Karpas-422 (cell line): ENCODE measurements around the gene OR5B21. TPM values are rescaled to one million over a fixed set of nuclear protein-coding genes. Genes with fewer than 3 reads are reported as not detected.

Source experiments
- DNase-seq: peaks from one replicate; pipeline ENCODE4 v3.0.0-alpha.2; 2015
- H2AFZ ChIP-seq: fragments of 200-600 bp; sonication (generic); 2 replicates; pipeline ENCODE4 v1.6.1; 2014; ENCODE audit warnings: antibody characterized with exemption, low read length, mixed read lengths
- H3K27ac ChIP-seq: fragments of 200-600 bp; sonication (generic); 2 replicates; pipeline ENCODE4 v1.5.1; 2014; ENCODE audit warnings: mild to moderate bottlenecking, low read length, moderate library complexity
- H3K27me3 ChIP-seq: fragments of 200-600 bp; sonication (generic); 2 replicates; pipeline ENCODE4 v1.6.1; 2014; ENCODE audit warnings: low read length, mixed read lengths
- H3K36me3 ChIP-seq: fragments of 200-600 bp; sonication (generic); 2 replicates; pipeline ENCODE4 v1.6.1; 2014; ENCODE audit warnings: low read length, mixed read lengths; ENCODE audit not compliant: insufficient read depth
- H3K4me1 ChIP-seq: fragments of 200-600 bp; sonication (generic); 2 replicates; pipeline ENCODE4 v1.6.1; 2014; ENCODE audit warnings: mild to moderate bottlenecking, low read length, mixed read lengths
- H3K4me2 ChIP-seq: fragments of 200-600 bp; sonication (generic); 2 replicates; pipeline ENCODE4 v1.6.1; 2014; ENCODE audit warnings: low read length, low read depth, mild to moderate bottlenecking; ENCODE audit not compliant: poor library complexity, severe bottlenecking
- H3K4me3 ChIP-seq: fragments of 200-600 bp; sonication (generic); 2 replicates; pipeline ENCODE4 v1.5.1; 2014; ENCODE audit warnings: mild to moderate bottlenecking, antibody characterized with exemption, low read length, mixed read lengths
- H3K79me2 ChIP-seq: fragments of 200-600 bp; sonication (generic); 2 replicates; pipeline ENCODE4 v1.6.1; 2014; ENCODE audit warnings: mild to moderate bottlenecking, low read length, mixed read lengths
- H3K9ac ChIP-seq: fragments of 200-600 bp; sonication (generic); 2 replicates; pipeline ENCODE4 v1.6.0; 2014; ENCODE audit warnings: low read length
- H3K9me2 ChIP-seq: fragments of 200-600 bp; sonication (generic), shearing (Covaris generic); replicated peaks from 2 replicates; pipeline ENCODE4 v1.6.0; 2014; ENCODE audit warnings: mild to moderate bottlenecking, low read length, moderate library complexity; ENCODE audit not compliant: insufficient read depth
- H3K9me3 ChIP-seq: fragments of 300-700, 200-600 bp; sonication (generic); 2 replicates; pipeline ENCODE4 v1.6.1; 2014; ENCODE audit warnings: low read length, mixed read lengths
- H4K20me1 ChIP-seq: fragments of 200-600 bp; sonication (generic); 2 replicates; pipeline ENCODE4 v1.6.1; 2014; ENCODE audit warnings: mild to moderate bottlenecking, antibody characterized with exemption, low read length, low read depth; ENCODE audit not compliant: insufficient read depth
- total RNA-seq: library from RNA; depleted of rRNA; stranded (reverse); fragments of >200 nt; shearing (Covaris generic); gene quantifications from 2 replicates; pipeline ENCODE4 v1.2.3, GENCODE V29; 2014; ENCODE audit warnings: low replicate concordance; rRNA removed

OR5B21 gene
- total RNA-seq, 1 experiment from 2014 or later = 9.3 TPM

- DNase-seq = no peak
- no peaks in the 10 kb centered on the region for H3K79me2 ChIP-seq
- no peaks in the 10 kb centered on the region for H4K20me1 ChIP-seq
- no peaks in the 10 kb centered on the region for H3K27me3 ChIP-seq
- no peaks in the 10 kb centered on the region for H3K4me1 ChIP-seq
- H3K9me3 ChIP-seq = no peaks in the 10 kb centered on the region
- no peaks in the 10 kb centered on the region for H3K9me2 ChIP-seq
- no peak overlapping the region for H3K4me2 ChIP-seq
- no peak overlapping the region for H3K4me3 ChIP-seq
- no peak overlapping the region for H3K9ac ChIP-seq
- peaks cover 9% of the 10 kb centered on the region; the same call in 1 of the 2 replicates for H3K36me3 ChIP-seq
- H3K27ac ChIP-seq = no peak overlapping the region
- H2AFZ ChIP-seq = no peak overlapping the region
Measured at GRCh38 chr11:58490827-58491226, 17.1 kb downstream of the OR5B21 start.

GRCh38 chr11:58487170-58487569, 20.7 kb downstream of the OR5B21 start:
- Histone ChIP-seq H3K79me2 (no peaks in the 10 kb centered on the region), H3K9me2 (no peaks in the 10 kb centered on the region), H4K20me1 (no peaks in the 10 kb centered on the region), H3K36me3 (no peaks in the 10 kb centered on the region), H3K4me3 (no peak overlapping the region), H3K27me3 (no peaks in the 10 kb centered on the region), H3K27ac (no peak overlapping the region), H3K4me1 (no peaks in the 10 kb centered on the region), H3K9me3 (no peaks in the 10 kb centered on the region), H3K9ac (no peak overlapping the region), H3K4me2 (no peak overlapping the region), H2AFZ (no peak overlapping the region)
- no peak for DNase-seq

GRCh38 chr11:58485961-58486360, 21.9 kb downstream of the OR5B21 start:
- Histone ChIP-seq H3K9me2 (no peaks in the 10 kb centered on the region), H3K27ac (no peak overlapping the region), H2AFZ (no peak overlapping the region), H3K4me3 (no peak overlapping the region), H3K4me2 (no peak overlapping the region), H4K20me1 (no peaks in the 10 kb centered on the region), H3K27me3 (no peaks in the 10 kb centered on the region), H3K9ac (no peak overlapping the region), H3K36me3 (no peaks in the 10 kb centered on the region), H3K4me1 (no peaks in the 10 kb centered on the region), H3K79me2 (no peaks in the 10 kb centered on the region), H3K9me3 (no peaks in the 10 kb centered on the region)
- DNase-seq = no peak

- no peak overlapping the region for H3K9ac ChIP-seq
- no peaks in the 10 kb centered on the region for H4K20me1 ChIP-seq
- H3K36me3 ChIP-seq = no peaks in the 10 kb centered on the region
- H3K9me2 ChIP-seq = no peaks in the 10 kb centered on the region
- no peak overlapping the region for H3K27ac ChIP-seq
- H3K9me3 ChIP-seq = peaks cover 5% of the 10 kb centered on the region; the same call in 1 of the 2 replicates
- no peaks in the 10 kb centered on the region for H3K4me1 ChIP-seq
- no peak overlapping the region for H2AFZ ChIP-seq
- H3K4me2 ChIP-seq = no peak overlapping the region
- no peaks in the 10 kb centered on the region for H3K27me3 ChIP-seq
- no peak overlapping the region for H3K4me3 ChIP-seq
- no peaks in the 10 kb centered on the region for H3K79me2 ChIP-seq
- DNase-seq = no peak
Measured at GRCh38 chr11:58471892-58472291, 36.0 kb downstream of the OR5B21 start.

- Histone ChIP-seq H3K4me1 (no peaks in the 10 kb centered on the region), H3K27me3 (no peaks in the 10 kb centered on the region), H2AFZ (no peak overlapping the region), H3K9me2 (no peaks in the 10 kb centered on the region), H3K27ac (no peak overlapping the region), H4K20me1 (no peaks in the 10 kb centered on the region), H3K9ac (no peak overlapping the region), H3K4me2 (no peak overlapping the region), H3K36me3 (no peaks in the 10 kb centered on the region), H3K79me2 (no peaks in the 10 kb centered on the region), H3K9me3 (no peaks in the 10 kb centered on the region; the same call in 1 of the 2 replicates), H3K4me3 (no peak overlapping the region)
- DNase-seq = no peak
Measured at GRCh38 chr11:58466293-58466692, 41.6 kb downstream of the OR5B21 start.

- Histone ChIP-seq H3K36me3 (no peaks in the 10 kb centered on the region), H3K9me3 (no peaks in the 10 kb centered on the region), H3K4me2 (no peak overlapping the region), H3K4me1 (no peaks in the 10 kb centered on the region), H3K27ac (no peak overlapping the region), H3K4me3 (no peak overlapping the region), H4K20me1 (no peaks in the 10 kb centered on the region), H3K79me2 (no peaks in the 10 kb centered on the region), H3K27me3 (no peaks in the 10 kb centered on the region), H3K9me2 (no peaks in the 10 kb centered on the region), H2AFZ (no peak overlapping the region), H3K9ac (no peak overlapping the region)
- DNase-seq = no peak
Measured at GRCh38 chr11:58465690-58466089, 42.2 kb downstream of the OR5B21 start.

Other genes starting within 250 kb of the OR5B21 start
- gene OR10W1, start 239.8 kb downstream of the OR5B21 start, total RNA-seq = not detected in 2 replicates
- gene OR5B17, start 149.0 kb downstream of the OR5B21 start, total RNA-seq = not detected in 2 replicates
- not detected in 2 replicates for gene OR5B3, start 101.2 kb downstream of the OR5B21 start, total RNA-seq
- not detected in 2 replicates for gene OR5B2, start 80.0 kb downstream of the OR5B21 start, total RNA-seq
- 0.26 TPM in 1 of 2 replicates, not detected in the other for gene OR5B12, start 65.9 kb downstream of the OR5B21 start, total RNA-seq
- 127 and 179 TPM in 2 replicates for gene LPXN, start 67.8 kb upstream of the OR5B21 start, total RNA-seq
- 30.7 and 49.4 TPM in 2 replicates for gene ZFP91, start 71.0 kb upstream of the OR5B21 start, total RNA-seq
- gene CNTF, start 114.6 kb upstream of the OR5B21 start, total RNA-seq = 0.76 and 4.1 TPM in 2 replicates
- gene GLYAT, start 223.8 kb upstream of the OR5B21 start, total RNA-seq = not detected in 2 replicates